ENCODE data around the gene CFAP52.
"Not testable (repeated sequence)": the region's sequence is repeated elsewhere in the genome, so short reads cannot be mapped to it uniquely, and the experiment has no call there.

Gene CFAP52, protein sequence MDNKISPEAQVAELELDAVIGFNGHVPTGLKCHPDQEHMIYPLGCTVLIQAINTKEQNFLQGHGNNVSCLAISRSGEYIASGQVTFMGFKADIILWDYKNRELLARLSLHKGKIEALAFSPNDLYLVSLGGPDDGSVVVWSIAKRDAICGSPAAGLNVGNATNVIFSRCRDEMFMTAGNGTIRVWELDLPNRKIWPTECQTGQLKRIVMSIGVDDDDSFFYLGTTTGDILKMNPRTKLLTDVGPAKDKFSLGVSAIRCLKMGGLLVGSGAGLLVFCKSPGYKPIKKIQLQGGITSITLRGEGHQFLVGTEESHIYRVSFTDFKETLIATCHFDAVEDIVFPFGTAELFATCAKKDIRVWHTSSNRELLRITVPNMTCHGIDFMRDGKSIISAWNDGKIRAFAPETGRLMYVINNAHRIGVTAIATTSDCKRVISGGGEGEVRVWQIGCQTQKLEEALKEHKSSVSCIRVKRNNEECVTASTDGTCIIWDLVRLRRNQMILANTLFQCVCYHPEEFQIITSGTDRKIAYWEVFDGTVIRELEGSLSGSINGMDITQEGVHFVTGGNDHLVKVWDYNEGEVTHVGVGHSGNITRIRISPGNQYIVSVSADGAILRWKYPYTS

DNA sequence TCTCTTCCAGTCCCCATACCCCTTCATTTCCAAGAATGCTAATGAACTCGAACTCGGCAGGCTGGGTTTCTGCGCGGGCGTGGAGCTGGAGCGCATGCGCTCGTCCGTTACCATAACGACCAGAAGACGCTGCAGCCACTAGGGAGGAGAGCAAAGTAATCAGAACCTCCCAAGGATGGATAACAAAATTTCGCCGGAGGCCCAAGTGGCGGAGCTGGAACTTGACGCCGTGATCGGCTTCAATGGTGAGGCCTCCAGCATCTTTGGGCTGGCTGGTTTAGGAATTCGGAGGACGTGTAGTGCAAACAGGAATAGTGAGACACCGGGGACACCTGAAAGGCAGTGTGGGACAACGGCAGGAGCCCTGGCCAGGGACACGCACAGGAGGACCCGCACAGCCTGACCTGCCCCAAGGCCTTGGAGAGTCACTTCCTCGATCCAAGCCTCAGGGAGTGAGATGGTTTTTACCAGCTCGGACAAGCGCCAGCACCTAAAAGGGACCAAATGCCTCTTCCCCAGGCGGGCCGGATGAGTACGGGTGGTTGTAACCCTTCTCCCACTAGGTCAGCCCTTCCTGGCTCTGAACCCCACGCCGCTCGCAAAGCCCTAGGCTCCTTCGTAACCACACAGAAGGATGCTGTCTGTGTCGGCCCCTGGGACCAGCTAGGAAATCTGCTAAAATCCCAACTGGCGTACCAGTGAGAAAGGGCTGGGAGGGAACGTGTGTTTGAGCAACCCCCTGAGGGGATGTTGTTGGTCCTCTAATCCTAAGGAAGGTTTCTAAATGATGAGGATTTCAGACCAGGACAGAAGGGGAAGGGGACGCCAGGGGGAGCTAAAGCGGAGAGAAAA, at the start of gene CFAP52:
Gene CFAP52 (plus strand): TSS at position 122 of the 852 bp plus-strand sequence. CDS start 54 bp downstream, at position 176.
- peak; percentile 76 for DNase-seq

DNA sequence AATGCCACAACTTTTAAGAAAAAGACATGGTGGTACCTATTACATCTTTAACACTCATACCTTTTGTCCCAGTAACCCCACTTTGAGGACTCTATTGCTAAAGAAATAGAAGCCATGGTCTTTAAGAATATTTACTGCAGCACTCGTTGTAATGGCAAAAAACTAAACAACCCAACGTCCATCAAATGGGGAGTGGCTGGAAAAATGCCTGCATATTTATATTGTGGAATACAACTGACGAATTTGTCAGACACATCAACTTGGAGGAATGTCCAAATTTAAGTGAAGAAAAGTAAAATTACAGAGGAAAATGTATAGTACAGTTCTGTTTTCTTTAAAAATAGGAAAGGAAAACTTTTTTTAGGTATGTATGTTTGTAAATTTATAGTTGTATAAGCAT, 48.7 kb upstream of the CFAP52 start:
- DNase-seq: no peak

DNA sequence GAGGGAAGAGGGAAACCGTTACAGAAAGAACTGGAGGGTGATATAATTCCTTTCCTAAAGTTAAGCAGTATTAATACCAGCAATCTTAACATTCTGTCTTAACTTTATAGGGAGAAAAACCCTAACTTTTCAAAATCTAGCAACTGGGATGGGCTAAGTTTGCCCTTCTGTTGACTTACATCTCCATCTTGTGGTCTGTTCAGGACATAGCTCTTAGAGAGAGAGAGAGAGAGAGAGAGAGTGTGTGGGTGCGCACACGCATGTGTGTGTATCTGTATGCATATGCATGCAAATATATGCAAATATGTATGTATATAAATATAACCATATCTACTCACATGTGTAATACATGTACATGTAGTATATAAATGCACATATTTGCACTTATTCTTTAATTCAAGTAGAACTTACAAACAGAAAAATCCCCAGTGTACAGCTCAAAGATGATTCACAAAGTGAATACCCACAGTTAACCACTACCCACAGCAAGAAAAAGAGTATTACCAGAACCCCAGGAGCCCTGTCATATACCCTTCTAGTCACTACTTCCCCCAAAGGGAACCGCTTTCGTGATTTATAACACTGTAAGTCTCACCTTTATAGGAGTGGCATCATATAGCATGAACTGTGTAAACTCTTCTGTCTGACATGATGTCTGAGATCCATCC, 47.3 kb upstream of the CFAP52 start:
- peak; percentile 39 for DNase-seq

DNA sequence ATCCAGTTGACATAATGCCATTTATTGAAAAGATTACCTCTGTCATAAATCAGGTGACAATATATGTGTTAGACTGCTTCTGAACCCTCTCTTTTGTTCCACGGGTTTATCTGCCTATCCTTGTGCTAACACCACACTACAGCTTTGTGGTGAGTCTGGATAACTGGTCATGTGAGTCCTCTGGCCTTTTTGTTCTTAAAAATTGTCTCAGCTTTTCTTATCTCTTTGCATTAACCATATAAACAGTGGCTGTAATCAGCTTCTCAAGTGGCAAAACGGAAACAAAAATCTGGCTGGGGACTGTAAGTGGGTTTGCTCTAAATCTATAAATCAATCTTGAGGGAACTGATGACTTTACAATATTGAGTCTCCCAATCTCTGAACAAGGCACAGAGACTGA, 45.4 kb upstream of the CFAP52 start:
- DNase-seq: no peak

DNA sequence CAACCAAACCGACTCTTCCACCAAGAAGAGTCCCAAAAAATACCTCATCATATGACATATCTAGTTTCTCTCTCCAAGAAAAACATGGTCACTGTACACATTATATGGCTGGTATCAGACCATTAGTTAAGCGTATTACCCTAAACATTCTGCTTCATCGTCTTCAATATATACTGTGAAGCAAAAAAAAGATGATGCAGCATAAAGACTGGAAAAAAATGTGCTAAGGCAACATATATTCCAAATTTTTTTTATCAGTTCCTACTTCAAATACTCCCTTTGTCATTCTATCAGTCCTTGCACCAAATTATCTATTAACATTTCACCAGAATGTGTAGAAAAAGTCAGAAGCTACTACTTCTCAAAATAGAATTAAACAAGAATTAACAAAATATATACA, 43.7 kb upstream of the CFAP52 start:
- DNase-seq: no peak

DNA sequence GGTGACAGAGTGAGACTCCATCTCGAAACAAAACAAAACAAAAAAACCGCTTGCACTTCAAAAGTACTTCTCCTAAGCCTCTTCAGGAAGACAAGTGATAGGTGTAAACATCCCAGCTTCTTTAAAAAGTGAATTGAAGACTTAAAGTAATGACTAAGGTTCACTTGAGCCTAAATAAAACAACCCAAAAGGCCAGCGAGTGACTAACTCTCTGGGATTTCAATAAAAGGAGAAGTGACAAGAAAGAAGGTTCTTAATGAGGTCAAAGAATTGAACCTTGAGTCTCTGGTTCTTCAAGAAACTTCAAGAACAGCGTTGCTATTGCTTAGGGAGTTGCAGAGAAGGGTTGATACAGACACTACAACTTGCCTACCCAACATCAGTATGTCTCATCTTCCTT, 43.0 kb upstream of the CFAP52 start:
- DNase-seq: no peak

DNA sequence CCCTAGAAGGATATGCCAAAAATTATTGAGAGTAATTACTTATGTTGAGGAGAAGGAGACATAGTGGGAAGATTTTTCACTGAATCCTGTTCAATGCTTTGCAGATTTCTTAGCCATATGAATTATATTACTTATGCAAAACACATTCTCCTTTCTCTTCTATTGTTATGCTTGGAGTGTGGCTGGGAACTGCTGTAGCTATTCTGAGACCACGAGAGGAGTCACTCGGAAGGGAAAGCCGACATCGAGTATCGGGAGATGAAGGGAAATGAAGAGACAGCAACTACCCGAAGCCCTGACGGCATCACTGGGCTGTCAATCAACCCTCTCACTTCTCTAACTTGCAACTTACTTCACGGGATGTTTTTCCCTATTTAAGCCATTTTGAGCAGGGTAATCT, 40.4 kb upstream of the CFAP52 start:
- peak; percentile 34 for DNase-seq

DNA sequence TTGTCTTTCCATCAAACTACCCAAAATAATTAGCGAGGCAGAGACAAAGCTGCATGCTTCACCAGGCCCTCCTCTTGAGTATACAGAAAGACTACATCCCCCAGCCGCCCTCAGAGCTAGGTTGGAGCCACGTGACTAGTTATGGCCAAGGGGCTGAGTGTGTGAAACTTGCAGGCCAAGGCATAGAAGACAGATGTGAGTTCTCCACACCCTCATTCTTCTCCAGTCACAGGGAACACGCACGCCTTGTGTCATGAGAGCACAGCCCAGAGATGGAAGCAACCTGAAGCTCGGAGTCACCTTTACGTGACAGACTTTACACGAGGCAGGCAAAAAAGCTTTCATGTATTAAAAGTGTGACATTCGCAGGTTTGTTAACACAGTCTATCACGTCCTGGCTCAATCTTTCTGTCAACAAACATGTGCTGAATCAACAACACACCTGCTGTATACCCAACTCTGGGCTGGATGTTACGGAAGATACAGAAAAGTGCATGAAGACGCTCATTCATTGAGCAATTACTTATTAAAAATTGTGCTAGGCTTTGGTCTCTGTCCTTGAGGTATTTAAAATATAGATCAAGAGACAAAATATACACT, 39.2 kb upstream of the CFAP52 start:
- DNase-seq: no peak

DNA sequence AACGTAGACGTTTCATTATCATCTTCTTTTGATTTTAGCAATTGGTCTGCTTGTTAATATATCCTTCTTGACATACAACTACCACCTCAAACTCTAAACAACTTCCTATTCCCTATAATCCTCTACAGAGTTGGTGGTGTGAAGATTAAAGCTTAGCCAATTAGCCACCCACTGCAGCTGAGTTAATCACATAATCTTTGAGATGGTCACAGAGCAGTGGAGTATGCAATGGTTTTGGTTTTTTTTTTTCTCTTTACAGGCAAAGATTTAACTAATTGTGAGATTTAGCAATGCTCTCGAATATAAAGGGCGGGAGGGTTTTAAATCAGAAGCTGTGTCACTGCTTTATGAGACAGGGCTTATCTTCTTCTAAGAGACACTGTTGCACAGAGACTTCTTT, 37.8 kb upstream of the CFAP52 start:
- DNase-seq: no peak

DNA sequence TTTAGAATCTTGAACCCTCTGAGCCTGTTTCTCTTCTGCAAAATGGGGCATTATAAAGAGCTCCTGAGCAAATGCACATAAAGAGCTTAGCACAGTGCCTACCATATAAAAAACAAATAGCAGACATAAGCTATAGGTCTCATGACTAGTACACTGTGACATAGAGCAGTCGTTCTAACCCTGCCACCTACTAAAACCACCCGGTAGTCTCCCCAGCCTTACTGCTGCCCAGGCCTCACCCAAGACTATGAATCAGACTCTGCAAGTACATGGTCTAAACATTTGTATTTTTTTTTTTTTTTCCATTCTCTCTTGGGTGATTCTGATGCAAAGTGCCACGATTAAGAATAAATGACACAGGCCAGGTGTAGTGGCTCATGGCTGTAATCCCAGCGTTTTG, 34.7 kb upstream of the CFAP52 start:
- no peak for DNase-seq

DNA sequence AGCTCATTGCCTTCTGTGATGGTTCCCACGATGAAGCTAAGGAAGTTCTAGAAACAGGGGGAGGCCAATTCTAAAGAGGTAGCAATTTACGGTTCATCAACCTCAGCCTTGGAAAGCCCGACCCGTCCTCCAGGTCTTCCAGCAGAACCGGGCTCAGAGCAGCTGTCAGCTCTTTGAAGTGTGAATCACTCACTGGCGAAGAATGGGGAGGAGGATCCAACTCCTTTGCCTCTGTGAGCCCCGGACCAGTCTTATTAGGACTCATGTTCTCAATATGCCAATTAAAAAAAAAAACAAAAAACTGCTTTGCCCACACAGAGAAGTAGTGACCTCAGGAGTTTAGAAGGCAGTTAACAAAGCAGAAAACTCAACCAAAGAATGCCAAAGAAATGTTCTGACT, 32.2 kb upstream of the CFAP52 start:
- DNase-seq: no peak

DNA sequence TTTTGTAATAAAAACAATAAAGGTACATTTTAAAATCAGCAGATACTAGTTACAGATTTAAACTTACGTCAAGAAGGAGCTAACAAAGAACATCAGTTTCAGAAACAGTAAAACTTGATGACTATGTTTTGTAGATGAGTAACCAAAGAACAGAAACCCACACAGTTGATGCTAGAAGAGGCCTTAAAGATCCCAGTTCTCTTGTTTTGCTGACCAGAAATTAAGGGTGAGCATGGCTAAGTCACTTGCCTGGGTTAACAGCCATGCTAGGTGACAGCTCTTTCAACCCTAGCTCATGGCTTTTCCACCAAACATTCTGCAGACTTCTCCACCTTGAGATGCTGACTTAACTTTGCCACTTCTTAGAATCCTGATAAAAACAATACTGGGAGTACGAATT, 27.2 kb upstream of the CFAP52 start:
- DNase-seq: no peak

DNA sequence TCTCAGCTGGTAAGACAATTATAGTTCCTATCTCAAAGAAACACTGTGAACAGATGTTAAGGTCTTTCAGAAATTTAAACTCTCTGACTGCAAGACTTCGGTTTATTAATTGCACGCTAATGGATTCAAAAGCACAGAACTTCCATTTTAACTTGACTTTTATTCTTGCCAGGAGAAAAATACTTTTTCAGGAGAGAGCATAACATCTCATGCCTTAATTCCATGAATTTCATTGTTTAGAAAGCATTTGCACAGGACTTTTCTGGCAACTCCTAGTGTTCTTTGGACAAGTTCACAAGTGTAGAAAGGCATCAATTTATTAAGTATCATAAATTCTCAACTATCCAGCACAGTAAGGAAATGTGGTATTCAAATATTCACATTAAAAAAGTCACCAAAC, 23.3 kb upstream of the CFAP52 start:
- no peak for DNase-seq

DNA sequence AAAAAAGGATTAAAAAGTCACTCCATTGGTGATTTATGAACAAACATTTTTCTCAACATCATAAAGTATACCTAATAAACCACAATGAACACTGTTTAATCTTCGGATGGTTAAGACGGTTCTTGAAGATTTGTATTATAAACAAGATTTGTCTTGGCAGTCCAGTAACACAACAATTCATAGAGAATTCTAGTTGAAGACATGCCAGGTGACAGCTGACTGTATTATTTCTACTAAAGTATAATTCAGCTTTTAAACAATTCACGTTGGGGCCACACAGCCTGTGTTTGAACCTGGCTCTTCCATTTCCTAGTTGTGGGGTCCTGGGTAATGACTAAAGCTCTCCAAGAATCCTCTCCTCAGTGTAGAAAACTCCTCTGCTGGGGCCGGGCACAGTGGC, 22.8 kb upstream of the CFAP52 start:
- no peak for DNase-seq

DNA sequence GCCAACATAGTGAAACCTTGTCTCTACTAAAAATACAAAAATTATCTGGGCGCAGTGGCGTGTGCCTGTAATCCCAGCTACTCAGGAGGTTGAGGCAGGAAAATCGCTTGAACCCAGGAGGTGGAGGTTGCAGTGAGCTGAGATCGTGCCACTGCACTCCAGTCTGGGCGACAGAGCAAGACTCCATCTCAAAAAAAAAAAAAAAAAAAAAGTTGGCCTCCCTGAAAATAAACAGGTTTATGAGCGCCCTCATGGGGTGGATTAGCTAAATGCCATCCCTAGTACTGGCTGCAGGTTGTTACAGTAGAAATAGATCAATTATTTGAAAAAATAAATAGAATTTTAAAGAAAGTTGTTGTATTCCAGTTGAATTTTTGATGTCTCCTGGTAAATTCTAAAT, 21.7 kb upstream of the CFAP52 start:
- peak; percentile 40 for DNase-seq

DNA sequence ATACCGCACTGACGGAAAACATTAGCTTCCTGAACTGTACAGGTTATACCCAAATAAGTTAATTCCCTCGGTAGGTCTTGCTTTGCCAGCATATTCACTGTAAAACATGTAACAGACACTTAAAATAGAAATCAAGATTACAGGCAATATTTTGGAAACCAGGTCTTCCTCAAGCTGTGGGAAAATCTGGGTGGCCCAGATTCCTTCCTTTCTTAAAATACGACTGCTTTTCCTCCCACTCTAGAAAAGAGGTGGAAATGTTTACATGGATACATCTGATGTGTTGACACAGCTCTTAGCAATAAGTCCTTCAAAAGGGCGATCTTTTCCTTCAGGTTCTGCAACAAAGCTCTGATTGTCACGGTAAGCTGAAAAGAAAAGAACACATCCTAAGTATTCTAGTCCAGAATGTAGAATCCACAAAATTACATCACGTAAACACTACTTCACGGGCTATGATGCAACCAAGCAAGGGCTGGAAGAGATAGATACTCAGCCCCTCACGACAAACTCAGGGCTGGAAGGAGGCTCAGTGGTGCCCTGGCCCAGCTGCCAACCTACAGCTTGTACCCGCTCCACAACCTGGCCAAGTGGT, 19.2 kb upstream of the CFAP52 start:
- DNase-seq: no peak

DNA sequence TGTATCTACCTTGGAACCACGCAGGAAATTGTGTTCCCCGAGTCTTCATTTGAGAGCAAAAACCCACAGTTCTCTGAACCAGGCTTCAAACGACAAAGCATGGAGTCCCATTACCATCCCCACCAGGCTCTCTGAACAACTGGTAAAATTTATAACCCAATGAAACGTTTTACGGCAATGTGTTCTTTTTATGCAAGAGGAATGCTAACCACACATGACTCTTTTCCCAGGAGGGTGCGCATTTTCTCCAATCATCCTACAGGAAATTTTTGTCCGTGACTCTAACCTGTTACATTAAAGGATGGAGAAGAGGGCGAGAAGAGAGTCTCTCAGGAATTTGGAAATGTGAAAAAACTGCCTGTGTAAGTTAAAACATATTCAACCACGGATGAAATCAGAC, 18.6 kb upstream of the CFAP52 start:
- DNase-seq: peak; percentile 70

DNA sequence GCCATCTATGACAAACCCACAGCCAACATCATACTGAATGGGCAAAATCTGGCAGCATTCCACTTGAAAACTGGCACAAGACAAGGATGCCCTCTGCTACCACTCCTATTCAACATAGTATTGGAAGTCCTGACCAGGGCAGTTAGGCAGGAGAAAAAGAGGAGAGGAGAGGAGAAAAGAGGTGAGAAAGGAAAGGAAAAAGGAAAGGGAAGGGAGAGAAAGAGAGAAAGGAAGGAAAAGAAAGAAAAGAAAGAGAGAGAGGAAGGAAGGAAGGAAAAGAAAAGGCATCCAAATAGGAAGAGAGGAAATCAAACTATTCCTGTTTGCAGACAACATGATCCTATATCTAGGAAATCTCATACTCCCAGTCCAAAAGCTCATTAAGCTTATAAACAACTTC, 12.3 kb upstream of the CFAP52 start:
- DNase-seq: no peak

DNA sequence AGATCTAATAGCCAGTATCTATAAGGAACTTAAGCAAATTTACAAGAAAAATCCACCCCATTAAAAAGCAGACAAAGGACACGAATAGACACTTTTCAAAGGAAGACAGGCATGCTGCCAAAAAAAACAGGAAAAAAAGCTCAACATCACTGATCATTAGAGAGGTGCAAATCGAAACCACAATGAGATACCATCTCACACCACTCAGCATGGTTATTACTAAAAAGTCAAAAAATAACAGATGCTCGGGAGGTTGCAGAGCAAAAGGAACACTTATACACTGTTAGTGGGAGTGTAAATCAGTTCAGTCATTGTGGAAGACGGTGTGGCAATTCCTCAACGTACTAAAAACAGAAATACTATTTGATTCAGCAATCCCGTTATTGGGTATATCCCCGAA, 10.4 kb upstream of the CFAP52 start:
- peak; percentile 48 for DNase-seq

DNA sequence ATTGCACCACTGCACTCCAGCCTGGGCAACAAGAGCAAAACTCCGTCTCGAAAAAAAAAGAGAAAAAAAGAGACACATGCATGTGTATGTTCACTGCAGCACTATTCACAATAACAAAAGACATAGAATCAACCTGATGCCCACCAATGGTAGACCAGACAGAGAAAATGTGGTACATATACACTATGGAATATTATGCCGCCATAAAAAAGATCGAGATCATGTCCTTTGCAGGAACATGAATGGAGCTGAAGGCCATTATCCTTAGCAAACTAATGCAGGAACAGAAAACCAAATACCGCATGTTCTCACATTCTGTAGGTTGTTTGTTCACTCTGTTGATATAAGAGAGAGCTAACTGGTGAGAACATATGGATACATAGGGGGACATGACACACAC, 9.7 kb upstream of the CFAP52 start:
- DNase-seq: not testable (repeated sequence)

DNA sequence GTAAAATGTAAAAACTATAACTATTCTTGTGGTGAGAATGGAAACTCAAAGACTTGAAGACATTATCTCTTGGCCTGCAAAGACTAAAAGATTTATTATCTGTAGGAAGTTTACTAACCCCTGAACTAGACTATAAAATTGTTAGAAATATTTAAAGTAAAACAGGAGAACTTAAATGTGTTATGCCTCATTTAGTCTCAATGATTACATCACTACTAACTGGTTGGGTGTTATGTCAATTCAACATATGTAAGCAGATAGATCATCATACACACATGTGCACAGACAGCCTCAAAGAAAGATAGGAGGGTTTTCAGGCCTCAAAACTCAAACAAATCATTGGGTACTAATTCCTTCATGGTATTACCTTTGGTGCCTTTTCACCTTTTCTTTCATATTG, 8.4 kb upstream of the CFAP52 start:
- DNase-seq: no peak

DNA sequence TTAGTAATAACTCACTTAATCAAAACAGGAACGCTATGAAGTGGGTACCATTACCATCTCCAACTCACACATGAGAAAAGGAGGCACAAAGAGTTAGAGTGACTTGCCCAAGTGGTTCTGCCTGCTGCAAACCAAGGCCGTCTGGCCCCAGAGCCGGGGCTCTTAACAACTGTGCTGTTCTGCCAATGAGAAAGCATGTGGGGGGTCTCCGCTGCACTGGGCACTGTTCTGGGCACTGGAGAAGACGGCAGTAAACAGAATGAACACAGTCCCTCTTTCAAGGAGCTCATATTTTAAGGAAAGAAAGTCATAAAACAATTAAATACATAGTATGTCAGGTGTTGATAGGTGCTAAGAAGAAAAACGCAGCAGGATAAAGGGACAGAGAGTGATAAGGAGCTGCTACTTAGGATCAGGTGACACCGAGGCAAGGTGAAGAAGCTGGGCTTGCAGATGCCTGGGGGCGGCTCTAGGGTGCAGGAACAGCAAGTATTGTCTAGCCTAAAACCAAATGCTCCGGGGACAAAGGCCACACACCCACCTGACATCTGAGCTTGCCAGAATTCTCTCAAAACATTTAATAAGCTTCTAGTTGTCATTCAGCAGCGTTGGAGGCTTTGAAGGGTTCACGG, 7.4 kb upstream of the CFAP52 start:
- no peak for DNase-seq
